PFSK-1 (cell line): ENCODE data around the gene MRPL4.

ENCODE experiments used
- FOXP2 ChIP-seq: optimal IDR thresholded peaks from 2 replicates; pipeline ENCODE3; 2011; ENCODE audit warnings: borderline replicate concordance, control low read depth, inconsistent platforms; ENCODE audit not compliant: insufficient read depth; ENCODE audit errors: extremely low read length, extremely low read depth
- POLR2AphosphoS5 ChIP-seq: IDR thresholded peaks from 2 replicates; pipeline ENCODE4 v1.6.1; 2012; ENCODE audit warnings: low read depth, mild to moderate bottlenecking, control low read depth, low read length, moderate library complexity
- REST ChIP-seq, 2 experiments: IDR thresholded peaks; 2 replicates each; pipeline versions ENCODE4 v1.6.1 to v1.8.0; 2011 to 2012; ENCODE audit warnings: low read depth in 2 of 2, low read length in 2 of 2, control low read depth in 1 of 2, inconsistent platforms in 1 of 2, mild to moderate bottlenecking in 1 of 2, moderate library complexity in 1 of 2; ENCODE audit not compliant: insufficient read depth in 1 of 2
- SIN3A ChIP-seq: IDR thresholded peaks from 2 replicates; pipeline ENCODE4 v1.6.1; 2012; ENCODE audit warnings: mild to moderate bottlenecking, low read length, moderate library complexity, borderline replicate concordance; ENCODE audit not compliant: insufficient read depth
- TAF1 ChIP-seq: IDR thresholded peaks from 2 replicates; pipeline ENCODE4 v1.6.1; 2012; ENCODE audit warnings: low read length, control low read depth, borderline replicate concordance; ENCODE audit not compliant: insufficient read depth

MRPL4 gene

GRCh38 chr19:10217085-10217484 lies 34.9 kb upstream of the MRPL4 start:
- TF ChIP-seq REST (IDR thresholded peaks at IDR 0.05; ENCODE audit: insufficient read depth in 1 of 2, low read depth in 2 of 2, low read length in 2 of 2) (no peak), POLR2AphosphoS5 (no peak), TAF1 (no peak), SIN3A (no peak), FOXP2 (no peak)

- TF ChIP-seq FOXP2 (no peak), TAF1 (no peak), POLR2AphosphoS5 (no peak)
Measured at GRCh38 chr19:10219678-10220077, 32.3 kb upstream of the MRPL4 start.

GRCh38 chr19:10220695-10221094 lies 31.3 kb upstream of the MRPL4 start:
- no peak for TF ChIP-seq SIN3A
- no peak for TF ChIP-seq TAF1
- TF ChIP-seq REST (IDR thresholded peaks at IDR 0.05; ENCODE audit: insufficient read depth in 1 of 2, low read depth in 2 of 2, low read length in 2 of 2), result no peak
- TF ChIP-seq POLR2AphosphoS5, result no peak
- no peak for TF ChIP-seq FOXP2

GRCh38 chr19:10222201-10222890 lies 29.7 kb upstream of the MRPL4 start:
- TF ChIP-seq REST (IDR thresholded peaks at IDR 0.05; ENCODE audit: insufficient read depth in 1 of 2, low read depth in 2 of 2, low read length in 2 of 2), result no peak
- no peak for TF ChIP-seq POLR2AphosphoS5
- TF ChIP-seq TAF1, result no peak
- no peak for TF ChIP-seq SIN3A
- TF ChIP-seq FOXP2, result no peak

GRCh38 chr19:10223488-10224213 lies 28.4 kb upstream of the MRPL4 start:
- TF ChIP-seq REST (IDR thresholded peaks at IDR 0.05; ENCODE audit: insufficient read depth in 1 of 2, low read depth in 2 of 2, low read length in 2 of 2) (no peak), TAF1 (no peak), POLR2AphosphoS5 (no peak), SIN3A (no peak), FOXP2 (no peak)
